Measurements from ENCODE around the gene GARIN3. TPM values are rescaled to one million over a fixed set of nuclear protein-coding genes. Genes with fewer than 3 reads are reported as not detected.
"Not testable (repeated sequence)": the region's sequence is repeated elsewhere in the genome, so short reads cannot be mapped to it uniquely, and the experiment has no call there.

GARIN3 gene
- total RNA-seq, 2 donors from 2014 or later, result not detected

- ATAC-seq (no peak), DNase-seq (no peak)
- intact Hi-C loops (cut with DNase I), result no loop called here
These were observed 21.1 kb upstream of the GARIN3 start for GRCh38 chr5:157187046-157187754.

- DNase-seq (no peak), ATAC-seq (no peak)
- intact Hi-C loops (cut with DNase I), result no loop called here
These were observed 20.4 kb upstream of the GARIN3 start for GRCh38 chr5:157186309-157187045.

DNA sequence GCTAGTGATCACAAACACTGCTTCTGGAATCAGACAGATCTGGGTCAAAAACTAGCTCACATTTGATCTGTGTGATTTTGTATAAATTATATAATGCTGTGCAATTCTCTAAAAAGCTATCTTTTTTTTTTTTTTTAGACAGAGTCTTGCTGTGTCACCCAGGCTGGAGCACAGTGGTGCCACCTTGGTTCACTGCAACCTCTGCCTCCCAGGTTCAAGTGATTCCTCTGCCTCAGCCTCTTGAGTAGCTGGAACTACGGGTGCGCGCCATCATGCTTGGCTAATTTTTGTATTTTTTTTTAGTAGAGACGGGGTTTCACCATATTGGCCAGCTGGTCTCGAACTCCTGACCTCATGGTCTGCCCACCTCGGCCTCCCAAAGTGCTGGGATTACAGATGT lies 19.1 kb upstream of the GARIN3 start:
- DNase-seq; ATAC-seq; intact Hi-C loops (cut with DNase I): not testable (repeated sequence)

DNA sequence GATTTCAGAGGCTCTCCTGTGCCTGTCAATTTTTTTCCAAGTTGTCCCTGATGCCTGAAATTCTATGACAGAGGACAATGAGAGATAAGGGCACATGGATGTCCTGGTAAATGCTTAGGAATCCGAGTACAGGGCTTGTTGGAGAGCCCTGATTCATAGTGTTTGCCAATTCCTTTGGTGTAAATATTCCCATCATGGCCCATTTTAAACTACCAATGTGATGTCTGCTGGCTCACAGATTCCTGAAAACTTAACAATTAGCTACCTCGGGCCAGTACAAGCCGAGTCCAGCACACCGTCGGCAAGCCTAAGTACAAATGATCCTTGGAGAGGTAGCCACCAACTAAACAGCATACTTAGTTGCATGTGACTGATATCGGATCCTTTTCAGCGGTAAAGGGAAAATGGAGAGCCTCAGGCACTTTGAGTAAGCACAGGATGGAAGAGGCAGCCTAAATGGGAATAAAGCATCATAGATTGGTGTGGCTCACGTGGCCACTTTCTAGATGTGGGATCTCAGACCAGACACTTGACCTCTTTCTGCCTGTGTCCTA lies 18.1 kb upstream of the GARIN3 start:
- no peak for ATAC-seq
- intact Hi-C loops (cut with DNase I), result no loop called here
- no peak for DNase-seq

GRCh38 chr5:157182143-157182757 lies 16.2 kb upstream of the GARIN3 start:
- DNase-seq (no peak), ATAC-seq (no peak)
- intact Hi-C loops (cut with DNase I), result no loop called here

GRCh38 chr5:157180374-157181264 lies 14.6 kb upstream of the GARIN3 start, which contains the start of gene ITK:
Gene ITK (plus strand): TSS chr5:157180840. CDS start chr5:157180978, 138 bp downstream.
- ATAC-seq (peak in 1 of 2 donors; percentile 53), DNase-seq (no peak)
- intact Hi-C loops (cut with DNase I), result no loop called here

DNA sequence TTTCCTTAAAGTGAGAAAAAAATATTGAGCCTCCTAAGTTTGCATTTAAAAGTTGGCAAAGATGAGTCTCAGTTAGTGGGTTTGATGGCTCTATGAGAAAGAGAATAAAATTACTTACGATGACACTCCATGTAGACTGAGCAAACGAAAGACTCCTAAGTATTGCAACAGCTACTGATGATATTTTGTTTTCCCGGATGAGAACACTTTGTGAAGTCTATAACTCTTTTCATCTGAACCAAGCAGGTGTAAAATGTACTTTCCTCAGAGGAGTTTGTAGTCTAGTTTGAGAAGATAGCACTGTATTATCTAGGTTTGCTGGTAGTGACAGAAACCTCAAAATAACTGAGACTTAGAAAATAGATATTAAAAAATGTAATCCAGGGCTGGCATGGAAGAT lies 12.9 kb upstream of the GARIN3 start:
- intact Hi-C loops (cut with DNase I), result loop anchor here in 1 of 2 donors (10.0 kb wide), 1 partner anchor 56 kb away; no protein-coding TSS in a partner anchor
- DNase-seq (no peak), ATAC-seq (no peak)

GRCh38 chr5:157177953-157178352 lies 11.9 kb upstream of the GARIN3 start:
- ATAC-seq (no peak), DNase-seq (no peak)
- intact Hi-C loops (cut with DNase I), result loop anchor here in 1 of 2 donors (10.0 kb wide), 1 partner anchor 57 kb away; no protein-coding TSS in a partner anchor

DNA sequence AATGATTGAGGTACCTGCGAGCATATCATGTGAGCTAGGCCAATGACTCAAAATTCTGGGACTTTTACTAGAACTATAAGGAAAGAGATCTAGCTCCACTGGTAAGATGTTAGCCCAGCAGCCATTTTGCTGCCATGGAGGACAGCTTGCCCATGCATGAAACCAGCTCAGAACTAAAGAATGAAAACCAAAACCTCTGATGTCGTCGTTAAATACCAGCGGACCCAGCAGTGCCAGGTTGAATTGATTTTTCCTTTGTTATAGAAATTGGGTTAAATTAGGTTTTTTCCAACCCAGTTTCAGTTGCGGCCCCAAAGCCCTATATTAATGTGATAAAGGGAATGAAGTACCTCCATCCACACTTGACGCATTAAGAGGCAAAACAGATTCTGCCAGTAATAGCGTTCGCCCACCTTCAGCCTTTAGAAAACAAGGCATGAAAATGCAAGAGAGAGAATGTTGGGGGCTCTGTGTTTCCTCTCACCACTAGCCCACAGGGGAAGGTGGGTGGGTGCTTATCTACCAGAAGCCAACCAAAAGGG lies 9.1 kb upstream of the GARIN3 start:
- ATAC-seq, result no peak
- intact Hi-C loops (cut with DNase I), result loop anchor here in 1 of 2 donors (10.0 kb wide), 1 partner anchor 60 kb away; no protein-coding TSS in a partner anchor
- no peak for DNase-seq

GRCh38 chr5:157172403-157172802 lies 6.3 kb upstream of the GARIN3 start:
- no peak for DNase-seq
- ATAC-seq, result no peak
- intact Hi-C loops (cut with DNase I), result loop anchor here in 1 of 2 donors (10.0 kb wide), 1 partner anchor 62 kb away; no protein-coding TSS in a partner anchor

DNA sequence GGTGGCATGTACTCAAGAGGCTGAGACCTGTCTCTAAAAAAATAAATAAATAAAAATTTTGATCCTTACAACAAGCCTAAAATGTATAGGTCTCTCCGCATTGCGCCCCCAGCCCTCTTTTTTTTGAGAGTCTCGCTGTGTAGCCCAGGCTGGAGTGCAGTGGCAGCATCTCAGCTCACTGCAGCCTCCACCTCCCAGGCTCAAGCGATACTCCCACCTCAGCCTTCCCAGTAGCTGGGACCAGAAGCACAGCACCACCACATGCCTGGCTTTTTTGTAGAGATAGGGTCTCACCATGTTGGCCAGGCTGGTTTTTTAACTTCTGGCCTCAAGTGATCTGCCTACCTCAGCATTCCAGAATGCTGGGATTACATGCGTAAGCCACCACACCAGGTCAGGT lies 2.2 kb upstream of the GARIN3 start:
- no peak for ATAC-seq
- intact Hi-C loops (cut with DNase I), result no loop called here
- no peak for DNase-seq

- no peak for DNase-seq
- intact Hi-C loops (cut with DNase I), result no loop called here
- no peak for ATAC-seq
These were observed 1.2 kb upstream of the GARIN3 start for GRCh38 chr5:157167214-157167621.

GRCh38 chr5:157165668-157166067 lies 396 bp downstream of the GARIN3 start:
- no peak for ATAC-seq
- no peak for DNase-seq
- intact Hi-C loops (cut with DNase I), result no loop called here

DNA sequence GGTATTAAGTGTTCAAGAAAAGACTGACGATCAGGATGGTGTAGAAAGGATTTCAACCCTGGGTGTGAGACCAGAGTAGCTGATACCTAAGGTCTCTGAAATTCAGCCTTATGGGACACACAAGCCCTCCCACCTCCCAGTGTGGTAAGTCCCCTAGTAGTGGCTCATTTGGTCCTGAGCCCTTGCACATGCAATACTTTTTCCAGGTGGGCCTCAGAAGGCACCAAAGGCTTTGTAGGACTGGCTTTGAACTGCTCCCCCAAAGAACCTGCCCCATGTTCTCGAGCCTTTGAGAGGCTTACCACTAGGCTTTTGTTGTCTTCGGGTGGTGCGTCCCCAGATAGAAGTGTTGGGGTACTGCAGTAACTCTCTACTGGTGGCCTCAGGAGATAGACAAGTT lies 803 bp downstream of the GARIN3 start:
- DNase-seq (no peak), ATAC-seq (no peak)
- intact Hi-C loops (cut with DNase I), result no loop called here

- no peak for DNase-seq
- intact Hi-C loops (cut with DNase I), result no loop called here
- no peak for ATAC-seq
These were observed 1.5 kb downstream of the GARIN3 start for GRCh38 chr5:157164521-157164920.

DNA sequence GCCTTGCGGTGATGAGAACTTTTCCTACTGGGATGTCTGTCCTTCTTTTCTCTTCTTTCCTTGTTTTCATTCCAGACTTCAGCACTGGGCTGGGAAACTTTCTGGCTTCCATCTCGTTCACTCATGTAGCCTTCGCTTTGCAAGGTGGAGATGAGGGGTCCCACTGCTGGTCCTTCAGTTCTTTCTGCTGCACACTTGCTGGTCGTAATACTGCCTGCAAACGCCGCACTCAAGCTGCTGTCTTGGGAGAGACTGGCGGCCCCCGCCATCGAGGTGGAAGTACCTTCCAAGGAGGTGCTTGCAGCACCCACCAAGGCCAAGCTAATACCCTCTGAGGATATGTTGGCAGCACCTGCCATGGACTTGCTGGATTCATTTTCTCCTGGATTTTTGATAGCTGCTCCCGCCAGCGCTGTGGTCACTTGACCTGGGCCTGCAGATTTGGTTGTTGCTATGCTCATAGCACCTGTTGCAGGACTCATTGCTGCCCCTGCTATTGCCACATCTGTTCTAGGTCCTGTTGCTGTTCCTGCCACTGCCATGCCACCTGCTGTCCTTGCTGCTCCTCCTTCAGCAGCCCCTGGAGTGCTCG lies 3.0 kb downstream of the GARIN3 start:
- ATAC-seq, result no peak
- intact Hi-C loops (cut with DNase I), result no loop called here
- no peak for DNase-seq

DNA sequence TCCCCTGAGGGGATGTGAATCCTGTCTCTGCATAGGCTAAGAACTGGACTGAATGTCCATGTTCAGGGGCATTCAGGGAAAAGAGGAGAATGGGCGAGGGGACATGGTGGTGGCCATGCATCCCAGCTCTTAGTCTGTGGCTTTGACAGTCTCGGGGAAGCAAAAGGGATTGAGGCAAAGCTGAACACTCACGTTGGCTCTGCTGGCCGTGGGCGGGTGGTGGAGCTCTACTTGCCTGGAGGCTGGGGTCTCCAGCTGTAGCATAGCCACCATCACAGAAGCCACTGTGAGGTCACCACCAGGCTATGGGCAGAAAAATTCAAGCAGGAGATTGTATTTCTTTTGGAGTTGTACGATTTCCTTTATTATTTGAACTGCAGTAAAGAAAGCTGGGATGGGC lies 4.1 kb downstream of the GARIN3 start:
- DNase-seq, result no peak
- intact Hi-C loops (cut with DNase I), result no loop called here
- no peak for ATAC-seq

DNA sequence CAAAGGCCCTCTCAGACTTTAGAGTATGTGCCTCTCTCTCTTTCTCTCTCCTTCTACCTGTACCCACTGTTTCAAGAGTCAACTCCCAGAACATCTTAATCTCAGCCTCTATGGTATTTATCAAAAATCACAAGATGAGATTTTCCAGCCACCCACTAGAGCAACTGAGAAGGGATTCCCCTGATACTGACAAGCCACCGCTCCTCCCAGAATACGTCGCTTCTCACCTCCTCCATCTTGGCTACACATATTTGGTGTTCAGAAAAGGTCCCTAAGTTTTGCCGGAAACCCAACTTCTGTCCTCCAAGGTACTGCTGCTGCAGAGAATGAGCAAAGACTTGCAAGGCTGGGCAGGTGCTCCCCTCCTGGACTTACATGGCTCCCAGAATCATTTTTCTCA lies 6.1 kb downstream of the GARIN3 start:
- intact Hi-C loops (cut with DNase I), result no loop called here
- ATAC-seq, result no peak
- DNase-seq, result no peak
